Keratinocyte (primary cell): Measurements from ENCODE around the gene C19orf38.

Experiments used
- CTCF ChIP-seq, 3 experiments: IDR thresholded peaks in 1 of 3; conservative IDR thresholded peaks in 1 of 3; optimal IDR thresholded peaks in 1 of 3; 2 replicates in 2 of 3; 3 replicates in 1 of 3; pipeline versions ENCODE3 to v1.5.1; 2011; ENCODE audit warnings: low read length in 3 of 3, mild to moderate bottlenecking in 3 of 3, moderate library complexity in 2 of 3, control low read depth in 1 of 3, inconsistent platforms in 1 of 3; ENCODE audit not compliant: insufficient read depth in 2 of 3; ENCODE audit errors: extremely low read depth in 1 of 3
- EZH2 ChIP-seq: IDR thresholded peaks from one replicate; pipeline ENCODE4 v1.6.1; 2012; ENCODE audit warnings: inconsistent platforms, mild to moderate bottlenecking, low read length, moderate library complexity

- no peak for TF ChIP-seq CTCF (optimal IDR thresholded peaks at IDR 0.05 in 1 of 3, IDR thresholded peaks at IDR 0.05 in 1 of 3, conservative IDR thresholded peaks at IDR 0.05 in 1 of 3; ENCODE audit: extremely low read depth in 1 of 3, insufficient read depth in 2 of 3, low read length in 3 of 3)
- no peak for TF ChIP-seq EZH2
Observed at GRCh38 chr19:10826231-10826630, 22.0 kb upstream of the C19orf38 start.
